IPS DF 6.9 (cell line): ENCODE measurements around the gene ZFHX3.
"Not testable (repeated sequence)": the region's sequence is repeated elsewhere in the genome, so short reads cannot be mapped to it uniquely, and the experiment has no call there.

Source experiments
- DNase-seq: peaks from one replicate; pipeline ENCODE4 v3.0.0-alpha.2; 2013; ENCODE audit warnings: low read depth, low spot score
- H3K27ac ChIP-seq: one replicate; pipeline ENCODE4 v1.5.1; 2013; ENCODE audit warnings: low read length, control low read depth
- H3K27me3 ChIP-seq: 2 replicates; pipeline ENCODE4 v1.6.1; 2013; ENCODE audit warnings: mild to moderate bottlenecking, low read length; ENCODE audit not compliant: control insufficient read depth, insufficient read depth
- H3K36me3 ChIP-seq: 2 replicates; pipeline ENCODE4 v1.6.1; 2013; ENCODE audit warnings: low read length; ENCODE audit not compliant: control insufficient read depth, insufficient read depth
- H3K4me1 ChIP-seq: 2 replicates; pipeline ENCODE4 v1.6.1; 2013; ENCODE audit warnings: low read length; ENCODE audit not compliant: control insufficient read depth, insufficient read depth
- H3K4me3 ChIP-seq: 2 replicates; pipeline ENCODE4 v1.5.1; 2013; ENCODE audit warnings: mild to moderate bottlenecking, low read length
- H3K9me3 ChIP-seq: 2 replicates; pipeline ENCODE4 v1.6.1; 2013; ENCODE audit warnings: low read length, inconsistent platforms; ENCODE audit not compliant: control insufficient read depth, insufficient read depth
- WGBS: extraction: QIAGEN DNeasy Blood & Tissue Kit; methylation state at CpG from one replicate; pipeline ENCODE4 v1.1.7; 2013; ENCODE audit warnings: mixed read lengths, missing lambda C conversion rate; ENCODE audit not compliant: insufficient read length, insufficient coverage; 5-methylcytosine and 5-hydroxymethylcytosine counted together

ZFHX3 gene

DNA sequence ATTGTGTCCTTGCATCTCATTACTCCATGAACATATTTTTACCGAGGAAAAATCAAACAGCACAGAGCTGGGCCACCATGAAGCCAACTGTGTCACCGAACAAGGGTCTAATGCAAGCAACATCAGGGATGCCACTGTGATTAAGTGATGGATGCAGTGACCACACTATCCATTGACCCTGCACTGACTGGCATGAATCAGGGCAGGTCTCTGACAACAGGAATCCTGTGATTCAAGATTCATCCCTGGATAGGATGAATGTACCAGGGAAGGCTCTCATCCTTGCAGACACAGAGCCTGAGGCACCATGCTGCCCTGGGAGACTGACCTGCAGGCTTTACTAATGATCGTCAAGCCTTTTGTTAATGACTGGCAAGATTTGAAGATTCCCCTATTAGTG, 41.5 kb upstream of the ZFHX3 start:
- Histone ChIP-seq H3K27ac (no peak overlapping the region), H3K27me3 (no peaks in the 10 kb centered on the region), H3K36me3 (no peaks in the 10 kb centered on the region), H3K9me3 (no peaks in the 10 kb centered on the region), H3K4me3 (no peak overlapping the region), H3K4me1 (no peaks in the 10 kb centered on the region)
- WGBS = no CpG with 5 or more reads among the region's 3 CpGs
- DNase-seq = no peak

DNA sequence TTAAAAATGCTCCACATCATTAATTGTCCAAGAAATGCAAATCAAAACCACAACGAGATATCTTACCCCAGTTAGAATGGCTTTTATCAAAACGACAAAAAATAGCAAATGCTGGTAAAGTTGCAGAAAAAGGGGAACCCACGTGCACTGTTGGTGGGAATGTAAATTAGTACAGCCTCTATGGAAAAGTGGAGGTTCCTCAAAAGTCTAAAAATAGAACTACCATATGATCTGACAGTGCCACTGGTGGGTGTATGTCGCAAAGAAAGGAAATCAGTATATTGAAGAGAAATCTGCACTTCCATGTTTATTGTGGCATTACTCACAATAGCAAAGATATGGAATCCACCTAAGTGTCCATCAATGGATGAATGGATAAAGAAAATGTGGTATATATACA, 38.2 kb upstream of the ZFHX3 start:
- no peaks in the 10 kb centered on the region for H3K9me3 ChIP-seq
- WGBS = no CpG with 5 or more reads among the region's 4 CpGs
- H3K27me3 ChIP-seq = no peaks in the 10 kb centered on the region
- no peaks in the 10 kb centered on the region for H3K4me1 ChIP-seq
- H3K27ac ChIP-seq = no peak overlapping the region
- DNase-seq = no peak
- no peaks in the 10 kb centered on the region for H3K36me3 ChIP-seq
- H3K4me3 ChIP-seq = no peak overlapping the region

- WGBS = no CpG with 5 or more reads among the region's 3 CpGs
- Histone ChIP-seq H3K4me1 (no peaks in the 10 kb centered on the region), H3K27ac (no peak overlapping the region), H3K9me3 (no peaks in the 10 kb centered on the region), H3K36me3 (no peaks in the 10 kb centered on the region), H3K27me3 (no peaks in the 10 kb centered on the region), H3K4me3 (no peak overlapping the region)
- no peak for DNase-seq
These were observed 35.3 kb upstream of the ZFHX3 start for GRCh38 chr16:73083271-73083670.

DNA sequence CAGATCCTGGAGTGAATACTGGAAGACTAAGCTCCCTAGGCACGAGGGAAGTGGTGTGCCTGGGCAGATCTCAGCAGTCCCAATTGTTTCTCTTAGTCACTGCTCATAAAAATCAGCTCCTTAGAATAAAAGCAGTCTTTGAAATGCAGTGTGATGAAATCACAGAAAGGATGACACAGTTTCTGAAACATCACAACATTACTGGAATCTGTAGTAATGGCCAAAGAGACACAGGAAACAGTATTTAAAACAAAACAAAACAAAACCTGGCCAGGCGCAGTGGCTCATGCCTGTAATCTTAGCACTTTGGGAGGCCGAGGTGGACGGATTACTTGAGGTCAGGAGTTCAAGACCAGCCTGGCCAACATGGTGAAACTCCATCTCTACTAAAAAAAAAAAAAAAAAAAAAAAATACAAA, 34.7 kb upstream of the ZFHX3 start:
- H3K4me3 ChIP-seq, H3K27ac ChIP-seq, H3K36me3 ChIP-seq, H3K4me1 ChIP-seq, DNase-seq, H3K27me3 ChIP-seq, H3K9me3 ChIP-seq: not testable (repeated sequence)
- WGBS = no CpG with 5 or more reads among the region's 4 CpGs

DNA sequence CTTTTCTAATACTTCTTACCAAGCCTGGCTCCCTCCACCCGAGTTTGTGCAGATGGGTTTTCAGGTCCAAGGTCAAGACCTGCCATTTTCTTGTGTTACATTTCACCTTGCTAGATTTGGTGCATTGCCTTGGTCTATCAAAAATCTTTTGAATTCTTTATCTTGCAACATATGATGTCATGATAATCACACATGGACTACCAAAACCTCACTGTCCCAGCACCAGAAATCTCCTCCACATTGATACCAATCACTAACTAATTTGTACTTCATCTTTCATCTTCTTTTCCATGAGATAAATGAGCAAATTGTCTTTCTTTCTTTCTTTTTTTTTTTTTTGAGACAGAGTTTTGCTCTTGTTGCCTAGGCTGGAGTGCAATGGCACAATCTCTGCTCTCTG, 33.0 kb upstream of the ZFHX3 start:
- no CpG with 5 or more reads among the region's 1 CpG for WGBS
- no peaks in the 10 kb centered on the region for H3K36me3 ChIP-seq

DNA sequence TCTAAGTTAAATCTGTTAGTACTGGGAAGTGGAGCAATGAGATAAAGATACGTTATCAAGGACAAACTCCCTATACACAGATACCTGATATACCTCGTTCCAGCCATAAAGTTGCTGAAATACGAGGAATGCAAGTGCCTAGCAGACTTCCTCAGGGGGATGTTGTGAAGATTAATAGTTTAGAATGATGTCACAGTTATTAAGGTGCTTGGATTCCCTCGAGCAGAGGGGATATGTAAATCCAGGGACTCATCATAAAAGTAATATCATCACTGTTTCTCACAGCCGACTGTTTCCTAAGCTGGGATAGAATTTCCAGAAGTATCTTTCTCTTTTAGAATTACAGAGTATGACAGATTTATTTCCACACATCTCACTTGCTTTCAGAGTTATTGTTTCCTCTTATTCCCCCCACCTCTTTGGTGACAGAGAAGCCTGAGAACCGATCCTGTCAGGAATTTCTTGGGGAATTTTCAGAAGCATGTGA, 28.4 kb upstream of the ZFHX3 start:
- Histone ChIP-seq H3K4me1 (no peaks in the 10 kb centered on the region; the same call in 1 of the 2 replicates), H3K27ac (no peak overlapping the region), H3K27me3 (no peaks in the 10 kb centered on the region), H3K9me3 (no peaks in the 10 kb centered on the region), H3K36me3 (no peaks in the 10 kb centered on the region), H3K4me3 (no peak overlapping the region)
- WGBS = no CpG with 5 or more reads among the region's 6 CpGs
- no peak for DNase-seq

More for the DNA sequence above, 33.0 kb upstream of the ZFHX3 start:
- no peak for DNase-seq
- Histone ChIP-seq H3K27ac (no peak overlapping the region), H3K4me3 (no peak overlapping the region), H3K9me3 (no peaks in the 10 kb centered on the region), H3K4me1 (no peaks in the 10 kb centered on the region), H3K27me3 (no peaks in the 10 kb centered on the region)

DNA sequence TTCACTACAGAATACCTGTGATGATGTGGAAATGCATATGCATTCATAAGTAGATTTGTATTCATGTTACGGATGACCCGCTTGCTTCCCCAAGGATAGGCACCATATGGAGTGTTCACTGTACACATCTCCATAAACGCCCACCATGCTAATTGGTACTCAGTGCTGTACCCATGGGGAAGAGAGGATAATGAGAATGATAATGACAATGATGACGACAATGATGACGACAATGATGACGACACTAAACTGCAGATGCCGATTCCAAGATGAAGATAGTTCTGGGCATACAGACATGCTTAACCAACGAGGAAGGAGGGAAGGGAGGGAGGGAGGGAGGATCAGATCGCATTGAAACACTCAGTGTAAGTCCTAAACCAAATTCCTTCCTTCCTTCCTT, 26.5 kb upstream of the ZFHX3 start:
- Histone ChIP-seq H3K27ac (no peak overlapping the region), H3K4me3 (no peak overlapping the region), H3K4me1 (no peaks in the 10 kb centered on the region; the same call in 1 of the 2 replicates), H3K36me3 (no peaks in the 10 kb centered on the region), H3K27me3 (peaks cover 8% of the 10 kb centered on the region; the same call in 1 of the 2 replicates), H3K9me3 (no peaks in the 10 kb centered on the region)
- no CpG with 5 or more reads among the region's 9 CpGs for WGBS
- DNase-seq = no peak

- not testable (repeated sequence) for H3K9me3 ChIP-seq, H3K36me3 ChIP-seq, DNase-seq, H3K27ac ChIP-seq, H3K4me1 ChIP-seq, H3K4me3 ChIP-seq
- H3K27me3 ChIP-seq = peaks cover 32% of the 10 kb centered on the region
- WGBS = no CpG with 5 or more reads among the region's 9 CpGs
These were observed 24.1 kb upstream of the ZFHX3 start for GRCh38 chr16:73072051-73072450.

GRCh38 chr16:73071131-73071940, 23.4 kb upstream of the ZFHX3 start:
- Histone ChIP-seq H3K4me3 (peak overlapping the region; percentile 27; the same call in 1 of the 2 replicates), H3K27ac (no peak overlapping the region), H3K36me3 (no peaks in the 10 kb centered on the region), H3K9me3 (no peaks in the 10 kb centered on the region), H3K4me1 (peaks cover 1% of the 10 kb centered on the region; the same call in 1 of the 2 replicates), H3K27me3 (peaks cover 39% of the 10 kb centered on the region)
- no peak for DNase-seq
- WGBS = no CpG with 5 or more reads among the region's 17 CpGs

GRCh38 chr16:73069581-73070262, 21.8 kb upstream of the ZFHX3 start:
- Histone ChIP-seq H3K9me3 (no peaks in the 10 kb centered on the region), H3K4me3 (no peak overlapping the region), H3K4me1 (peaks cover 6% of the 10 kb centered on the region), H3K27ac (no peak overlapping the region), H3K27me3 (peaks cover 55% of the 10 kb centered on the region), H3K36me3 (no peaks in the 10 kb centered on the region)
- WGBS = no CpG with 5 or more reads among the region's 5 CpGs
- DNase-seq = no peak
